ENCODE results near the gene DMRTA2. TPM values are rescaled to one million over a fixed set of nuclear protein-coding genes. Genes with fewer than 3 reads are reported as not detected.

Gene DMRTA2
- polyA plus RNA-seq (2013, experiment 1 of 2; ENCODE audit: insufficient read length) = not detected
- polyA plus RNA-seq (2013, experiment 2 of 2; ENCODE audit: insufficient read length) = not detected

- DNase-seq = peak; percentile 25
Observed at GRCh38 chr1:50422946-50423669, at the start of gene DMRTA2. DMRTA2 (minus strand) TSS chr1:50423443; CDS start chr1:50421536, 1,907 bp downstream.

- no peak for DNase-seq
Observed at GRCh38 chr1:50471967-50472366, 48.7 kb upstream of the DMRTA2 start.

DNA sequence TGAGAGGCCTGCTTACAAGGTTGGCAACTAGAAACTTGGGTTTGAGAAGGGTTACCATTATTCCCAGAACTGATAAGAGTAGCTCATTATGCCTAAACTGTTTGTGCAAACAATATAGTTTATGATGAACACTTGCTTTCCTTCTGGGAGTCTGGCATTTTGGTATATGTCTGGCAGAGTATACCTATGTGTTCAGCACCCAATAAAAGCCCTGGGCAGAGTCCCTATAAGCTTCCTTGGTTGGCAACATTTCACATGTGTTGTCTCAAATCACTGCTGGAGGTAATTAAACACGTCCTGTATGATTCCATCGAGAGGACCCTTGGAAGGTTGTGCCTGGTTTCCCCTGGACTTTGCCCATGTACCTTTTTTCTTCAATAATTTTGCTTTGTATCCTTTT, 39.7 kb upstream of the DMRTA2 start:
- no peak for DNase-seq

- peak; percentile 73 for DNase-seq
Observed at GRCh38 chr1:50458507-50458906, 35.3 kb upstream of the DMRTA2 start.

DNA sequence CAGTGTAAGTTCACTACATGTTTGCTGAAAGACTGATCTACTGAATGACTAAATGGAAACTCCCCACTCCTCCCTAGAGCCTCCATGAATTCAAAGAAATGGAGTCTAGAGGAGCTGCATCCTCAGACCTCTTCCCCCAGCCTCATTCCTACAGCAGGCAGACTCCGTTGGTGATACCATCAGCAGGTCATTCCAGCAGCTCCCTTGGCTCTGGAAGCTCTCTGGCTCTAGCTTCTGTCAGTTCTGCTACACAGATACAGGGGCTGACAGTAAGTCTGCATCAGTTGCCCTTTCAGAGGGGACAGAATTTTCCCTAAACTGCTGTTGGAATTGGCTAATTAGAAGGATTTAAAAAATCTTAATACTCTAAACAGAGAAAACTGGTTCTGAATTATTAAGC, 31.7 kb upstream of the DMRTA2 start:
- no peak for DNase-seq

- DNase-seq = no peak
Observed at GRCh38 chr1:50453266-50453665, 30.0 kb upstream of the DMRTA2 start.

- DNase-seq = no peak
Observed at GRCh38 chr1:50452700-50453099, 29.5 kb upstream of the DMRTA2 start.

DNA sequence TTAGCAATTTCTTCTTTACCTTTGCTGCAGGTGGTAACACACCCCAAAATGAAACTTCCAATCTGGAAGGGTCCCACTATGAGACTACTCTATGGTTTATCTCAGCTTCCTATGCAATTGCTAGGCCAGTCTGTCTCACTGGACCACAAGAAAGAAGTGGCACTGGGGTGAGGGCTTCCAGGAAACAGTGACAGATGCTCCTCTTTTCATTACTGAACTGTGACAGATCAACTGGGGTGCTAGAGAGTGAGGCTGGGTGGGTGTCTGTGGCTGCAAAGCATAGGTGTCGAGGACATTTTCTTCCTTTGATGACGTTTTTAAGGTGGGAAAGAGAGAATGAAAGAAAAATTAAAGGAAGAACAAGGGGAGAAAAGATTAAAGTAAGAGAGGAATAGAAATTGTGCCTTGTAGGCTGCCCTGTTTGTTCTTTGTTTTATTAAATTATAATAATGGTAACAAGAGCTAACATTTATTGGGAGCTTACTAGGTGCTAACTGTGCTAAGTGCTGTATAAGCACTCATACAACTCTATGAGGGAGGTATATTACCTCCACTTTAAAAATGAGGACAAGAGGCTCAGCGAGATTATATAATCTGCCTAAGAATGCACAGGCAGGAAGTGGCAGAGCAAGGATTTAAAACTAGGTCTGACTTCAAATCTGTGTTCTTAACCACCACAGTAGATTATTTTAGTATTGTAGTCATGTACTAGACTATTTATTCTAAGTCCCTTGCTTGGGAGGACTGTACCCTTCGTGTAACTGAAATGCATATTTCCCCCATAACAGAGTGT, 27.8 kb upstream of the DMRTA2 start:
- DNase-seq = no peak

- no peak for DNase-seq
Observed at GRCh38 chr1:50447961-50448360, 24.7 kb upstream of the DMRTA2 start.

DNA sequence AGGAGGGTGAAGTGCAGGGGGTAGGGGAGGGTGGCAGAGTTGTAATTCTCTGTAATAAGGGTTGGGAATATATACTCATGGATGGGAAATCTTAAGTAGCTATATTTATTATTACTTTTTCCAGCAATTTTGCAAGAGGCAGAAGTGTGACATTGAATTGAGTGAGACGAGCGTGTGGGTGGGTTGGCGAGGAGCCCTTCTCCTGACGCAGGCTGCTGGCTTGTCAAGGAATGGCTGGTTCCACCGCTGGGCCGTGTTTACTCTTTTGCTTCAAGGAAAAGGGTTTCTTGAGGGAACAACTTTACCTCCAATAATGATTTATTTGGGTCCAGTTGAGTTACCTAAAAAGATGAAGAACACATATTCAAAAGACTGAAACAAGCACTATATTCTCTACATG, 17.9 kb upstream of the DMRTA2 start:
- no peak for DNase-seq

GRCh38 chr1:50438945-50439344, 15.7 kb upstream of the DMRTA2 start:
- DNase-seq = peak; percentile 29

DNA sequence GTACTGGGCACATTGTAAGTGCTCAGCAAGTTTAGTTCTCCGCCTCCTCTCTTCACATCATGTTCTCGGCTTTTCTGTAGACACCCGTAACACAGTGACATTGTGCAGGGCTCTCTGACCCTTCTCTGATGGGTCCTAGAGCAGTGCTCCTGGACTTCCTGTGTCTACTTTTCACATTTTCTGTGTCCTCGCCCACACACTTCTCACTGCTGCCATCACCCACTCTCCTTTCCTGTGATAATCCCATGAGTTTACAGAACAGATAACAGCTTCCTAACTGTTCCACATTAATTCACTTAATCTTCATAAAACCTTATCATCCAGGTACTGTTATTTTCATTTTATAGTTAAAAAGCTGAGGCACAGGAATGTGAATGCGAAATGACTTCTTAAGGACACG, 13.2 kb upstream of the DMRTA2 start:
- no peak for DNase-seq

- no peak for DNase-seq
Observed at GRCh38 chr1:50430010-50430405, 6.8 kb upstream of the DMRTA2 start.

DNA sequence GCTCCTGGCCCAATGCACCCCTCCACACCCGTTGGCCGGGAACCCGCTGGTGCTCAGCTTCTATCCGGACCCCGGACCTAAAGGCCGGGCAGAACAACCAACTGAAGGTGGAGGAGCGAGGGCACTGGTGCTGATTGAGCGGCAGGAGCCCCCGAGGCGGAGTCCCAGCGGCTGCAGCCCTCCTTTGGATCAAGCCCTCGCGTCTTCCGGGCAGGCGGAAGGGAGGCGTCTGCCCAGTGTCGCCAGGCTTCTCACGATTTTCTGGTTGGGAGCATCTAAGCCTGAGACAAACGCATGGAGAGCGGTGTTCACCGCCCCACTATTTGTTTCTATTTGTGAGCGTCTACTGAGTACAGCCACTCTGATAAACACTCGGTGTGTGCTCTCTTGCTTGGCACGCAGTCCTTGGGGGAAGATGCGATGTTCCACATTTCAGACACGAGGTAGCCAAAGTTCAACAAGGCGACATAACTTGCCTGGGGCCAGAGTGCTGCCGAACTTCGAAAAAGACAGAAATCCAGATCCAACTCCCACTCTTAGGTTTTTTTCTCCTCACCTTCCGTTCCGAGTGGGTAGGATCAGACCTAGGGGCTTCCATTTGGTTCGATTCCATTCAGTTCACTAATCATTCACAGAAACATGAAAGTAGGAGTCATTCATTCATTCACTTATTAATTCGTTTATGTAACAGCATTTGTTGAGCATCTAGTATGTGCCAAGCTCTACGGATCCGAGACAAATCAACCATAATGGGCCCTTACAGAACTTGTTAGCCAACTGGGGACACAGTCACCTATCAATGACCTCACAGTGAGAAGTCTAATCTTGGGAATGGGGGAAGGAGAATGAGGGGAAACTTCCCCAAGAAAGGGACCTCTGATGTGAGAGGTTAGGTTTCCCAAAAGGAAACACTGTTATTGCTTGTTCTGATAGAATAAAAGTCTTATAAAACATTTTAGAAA, 4.9 kb upstream of the DMRTA2 start:
- no peak for DNase-seq

GRCh38 chr1:50427086-50427817, 4.0 kb upstream of the DMRTA2 start:
- DNase-seq = no peak

DNA sequence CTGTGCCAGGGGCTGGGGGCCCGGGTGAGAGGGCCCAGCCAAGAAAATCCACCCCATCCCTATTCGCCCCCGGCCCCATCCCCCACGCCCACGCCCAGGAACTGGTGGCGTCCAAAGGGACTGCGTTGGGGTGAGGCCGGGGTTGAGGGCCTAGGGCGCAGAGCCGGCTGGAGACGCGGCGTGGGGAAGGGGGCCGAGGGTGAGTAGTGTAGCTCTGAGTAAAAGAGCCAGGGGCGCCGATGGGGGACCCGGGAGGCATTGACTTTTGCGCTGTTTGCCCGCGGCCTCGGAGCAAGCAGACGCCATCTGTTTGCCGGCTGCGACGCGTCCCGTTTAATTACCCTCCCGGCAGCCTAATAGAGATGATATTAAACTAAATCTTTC, 3.5 kb upstream of the DMRTA2 start:
- DNase-seq = no peak

DNA sequence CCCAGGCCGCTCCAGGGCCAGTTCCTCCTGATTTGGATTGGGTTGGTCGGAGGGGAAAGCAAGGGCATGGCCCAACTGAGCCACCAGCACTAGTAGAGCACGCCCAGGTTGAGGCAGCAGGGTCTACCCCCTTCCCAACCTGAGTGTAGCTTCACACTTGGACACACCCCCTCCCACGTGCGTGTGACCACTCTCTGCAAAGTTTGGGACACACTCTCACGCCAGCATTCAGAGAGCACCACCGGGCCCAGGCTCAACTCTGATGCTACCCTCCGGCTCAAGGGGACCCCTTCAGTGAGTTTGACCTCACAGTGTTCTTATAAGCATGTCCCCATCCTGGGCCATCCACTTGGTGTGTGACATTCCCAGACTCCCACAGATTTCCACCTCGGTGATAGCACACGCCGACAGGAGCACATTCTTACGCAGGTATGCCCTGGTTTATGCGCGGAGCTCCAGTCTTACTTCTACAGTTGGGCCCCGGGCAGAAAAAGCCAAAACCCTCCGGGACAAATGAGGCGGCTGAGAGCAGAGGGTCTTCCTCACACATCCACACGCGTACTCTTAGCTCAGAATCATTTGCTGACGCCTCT, 3.0 kb upstream of the DMRTA2 start:
- no peak for DNase-seq

DNA sequence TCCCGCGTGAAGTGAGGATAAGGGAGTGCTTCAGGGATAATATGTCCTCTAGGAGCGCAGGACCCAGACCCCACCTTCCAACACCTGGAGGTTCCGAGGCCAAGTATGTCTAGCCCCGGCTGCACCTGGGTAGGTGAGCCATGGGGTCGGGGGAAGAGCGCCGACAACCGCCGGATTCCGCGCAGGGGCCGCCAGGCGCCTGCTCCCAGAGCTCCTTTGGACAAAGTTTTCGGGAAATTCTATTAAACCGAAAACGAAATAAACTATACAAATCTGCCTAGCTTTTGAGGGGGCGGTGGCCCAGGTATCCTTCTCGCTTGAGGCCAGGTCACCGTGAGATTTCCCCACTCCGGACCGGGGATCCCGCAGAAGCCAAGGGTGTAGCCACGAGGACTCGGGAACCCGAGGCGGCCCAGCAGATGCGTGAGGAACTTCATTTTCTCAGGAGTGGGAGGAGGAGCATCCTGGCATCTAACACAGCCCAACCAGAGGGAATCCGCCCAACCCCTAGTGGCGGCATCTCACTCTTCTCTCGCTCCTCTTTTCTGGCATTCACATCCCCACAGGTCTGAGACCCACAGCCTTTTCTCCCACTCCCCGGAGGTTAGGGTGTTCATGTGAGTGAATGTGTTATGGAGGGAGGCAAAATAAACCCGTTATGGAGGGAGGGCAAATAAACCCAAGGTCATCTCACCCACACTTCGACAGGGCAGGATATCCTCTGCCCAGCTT, 2.3 kb upstream of the DMRTA2 start:
- peak; percentile 58 for DNase-seq

- DNase-seq = no peak
Observed at GRCh38 chr1:50424884-50425375, 1.7 kb upstream of the DMRTA2 start.

GRCh38 chr1:50424045-50424883, 1.0 kb upstream of the DMRTA2 start:
- peak; percentile 23 for DNase-seq
